IMR-90 (cell line): Measurements from ENCODE around the gene AGTR1. TPM values are rescaled to one million over a fixed set of nuclear protein-coding genes. Genes with fewer than 3 reads are reported as not detected.

ENCODE experiments used
- ATAC-seq: fragments of 200-7000 bp; cut with Tn5 transposase; 2 replicates; pipeline ENCODE4 v1.9.1; 2020; ENCODE audit warnings: low read depth, mild to moderate bottlenecking, moderate library complexity
- BruUV-seq: library from RNA; stranded (reverse); fragments of 400-500 nt; replicated peaks from 2 replicates; lab custom pipeline; 2021; lab: Mats Ljungman, UMichigan
- CTCF ChIA-PET: fragments of 300-600 bp; formaldehyde crosslinking; extraction: SDS; loops from one replicate; lab custom pipeline; 2021; ENCODE audit warnings: antibody characterized with exemption; lab: Yijun Ruan, JAX
- POLR2A ChIA-PET: fragments of 300-600 bp; sonication (Branson Sonifier 250); formaldehyde crosslinking; loops from one replicate; lab custom pipeline; 2022; ENCODE audit warnings: antibody characterized with exemption; ENCODE audit not compliant: unreplicated experiment; lab: Charles Lee
- DNase-seq: peaks from one replicate; pipeline ENCODE4 v3.0.0; 2013
- H2AFZ ChIP-seq: replicated peaks from 2 replicates; pipeline ENCODE3; 2013; ENCODE audit warnings: low read length, mild to moderate bottlenecking; ENCODE audit not compliant: poor library complexity
- H2AK5ac ChIP-seq: 2 replicates; pipeline ENCODE4 v1.6.1; 2013; ENCODE audit warnings: low read depth, low read length, inconsistent platforms
- H2AK9ac ChIP-seq: replicated peaks from 2 replicates; pipeline ENCODE3; 2013; ENCODE audit warnings: mild to moderate bottlenecking, low read depth, low read length, moderate library complexity; ENCODE audit not compliant: poor library complexity
- H2BK120ac ChIP-seq: 2 replicates; pipeline ENCODE4 v1.6.1; 2013; ENCODE audit warnings: low read depth, low read length, inconsistent platforms
- H2BK15ac ChIP-seq: 3 replicates; pipeline ENCODE4 v1.6.1; 2013; ENCODE audit warnings: low read depth, low read length, inconsistent platforms
- H2BK20ac ChIP-seq: 2 replicates; pipeline ENCODE4 v1.6.1; 2013; ENCODE audit warnings: low read depth, mild to moderate bottlenecking, inconsistent platforms, low read length, moderate library complexity
- H2BK5ac ChIP-seq: 2 replicates; pipeline ENCODE4 v1.6.1; 2013; ENCODE audit warnings: mild to moderate bottlenecking, low read depth, low read length, inconsistent platforms; ENCODE audit not compliant: poor library complexity, severe bottlenecking
- H3K14ac ChIP-seq: replicated peaks from 2 replicates; pipeline ENCODE4 v1.6.1; 2013; ENCODE audit warnings: low read depth, low read length, inconsistent platforms
- H3K18ac ChIP-seq: 2 replicates; pipeline ENCODE4 v1.6.1; 2013; ENCODE audit warnings: low read depth, low read length, control low read depth
- H3K23ac ChIP-seq: 2 replicates; pipeline ENCODE4 v1.6.1; 2013; ENCODE audit warnings: low read depth, low read length, inconsistent platforms
- H3K27ac ChIP-seq: 2 replicates; pipeline ENCODE4 v1.5.1; 2013; ENCODE audit warnings: mild to moderate bottlenecking, control low read depth, low read length; ENCODE audit not compliant: insufficient read depth
- H3K27me3 ChIP-seq: 2 replicates; pipeline ENCODE4 v1.6.1; 2013; ENCODE audit warnings: low read length; ENCODE audit not compliant: control insufficient read depth, insufficient read depth
- H3K36me3 ChIP-seq: 2 replicates; pipeline ENCODE4 v1.6.1; 2013; ENCODE audit warnings: low read length, mixed read lengths; ENCODE audit not compliant: control insufficient read depth, insufficient read depth
- H3K4ac ChIP-seq: 2 replicates; pipeline ENCODE4 v1.6.1; 2013; ENCODE audit warnings: low read depth, low read length, inconsistent platforms
- H3K4me1 ChIP-seq: 2 replicates; pipeline ENCODE4 v1.6.1; 2013; ENCODE audit warnings: low read length, mixed read lengths; ENCODE audit not compliant: control insufficient read depth, insufficient read depth
- H3K4me2 ChIP-seq: 2 replicates; pipeline ENCODE4 v1.6.1; 2013; ENCODE audit warnings: low read depth, mild to moderate bottlenecking, control low read depth, low read length, moderate library complexity
- H3K4me3 ChIP-seq: 2 replicates; pipeline ENCODE4 v1.5.1; 2013; ENCODE audit warnings: low read depth, mild to moderate bottlenecking, control low read depth, low read length, moderate library complexity; ENCODE audit not compliant: insufficient read depth
- H3K56ac ChIP-seq: 2 replicates; pipeline ENCODE4 v1.6.1; 2013; ENCODE audit warnings: low read length, inconsistent platforms; ENCODE audit not compliant: insufficient read depth; ENCODE audit errors: extremely low read depth
- H3K79me1 ChIP-seq, 2 experiments: 2 replicates each; pipeline ENCODE4 v1.6.1; 2013; ENCODE audit warnings: low read length in 2 of 2, inconsistent platforms in 1 of 2, low read depth in 1 of 2
- H3K9ac ChIP-seq: 2 replicates; pipeline ENCODE4 v1.6.1; 2013; ENCODE audit warnings: low read depth, low read length, control low read depth
- H3K9me1 ChIP-seq: 2 replicates; pipeline ENCODE4 v1.6.1; 2013; ENCODE audit warnings: low read length, inconsistent platforms; ENCODE audit not compliant: insufficient read depth
- H3K9me3 ChIP-seq: 2 replicates; pipeline ENCODE4 v1.6.1; 2013; ENCODE audit warnings: low read length; ENCODE audit not compliant: control insufficient read depth, insufficient read depth
- H4K20me1 ChIP-seq: 2 replicates; pipeline ENCODE4 v1.6.1; 2013; ENCODE audit warnings: low read length, inconsistent platforms; ENCODE audit not compliant: insufficient read depth
- H4K5ac ChIP-seq: 2 replicates; pipeline ENCODE4 v1.6.1; 2013; ENCODE audit warnings: mild to moderate bottlenecking, low read depth, low read length, control low read depth
- H4K8ac ChIP-seq, 2 experiments: 2 replicates each; pipeline ENCODE4 v1.6.1; 2013; ENCODE audit warnings: low read depth in 2 of 2, low read length in 2 of 2, control low read depth in 1 of 2, inconsistent platforms in 1 of 2
- H4K91ac ChIP-seq: 2 replicates; pipeline ENCODE4 v1.6.1; 2013; ENCODE audit warnings: low read depth, low read length, inconsistent platforms; ENCODE audit not compliant: insufficient read depth
- CEBPB ChIP-seq: IDR thresholded peaks from 2 replicates; pipeline ENCODE4 v1.6.1; 2012; ENCODE audit warnings: low read depth, low read length, improper control_type of control experiment
- whole genome bisulfite sequencing, 2 experiments: methylation state at CpG; one replicate each; pipeline versions ENCODE4 v1.1.5 to v1.1.7; 2013; ENCODE audit warnings: missing lambda C conversion rate in 2 of 2; ENCODE audit not compliant: insufficient read length in 1 of 2; ENCODE audit errors: extremely low coverage in 2 of 2; 5-methylcytosine and 5-hydroxymethylcytosine counted together
- dilution Hi-C: fragments of 300-500 bp; cut with HindIII; formaldehyde crosslinking; loops from one replicate; pipeline ENCODE4 v1.14.3; 2018; ENCODE audit warnings: low sequenced_read_pairs; ENCODE audit not compliant: unreplicated experiment
- in situ Hi-C: fragments of 300-500 bp; cut with MboI; formaldehyde crosslinking; loops from 3 replicates; pipeline ENCODE4 v1.14.3; 2019; ENCODE audit warnings: low sequenced_read_pairs, inconsistent platforms, mixed read lengths
- intact Hi-C: fragments of 100-400 bp; cut with micrococcal nuclease; formaldehyde crosslinking; loops from 2 replicates; pipeline ENCODE4 v1.10.0; 2022
- polyA plus RNA-seq, 3 experiments: library from polyadenylated mRNA; depleted of rRNA; stranded (reverse); fragments of >200 nt; gene quantifications; 2 replicates each; pipeline ENCODE4 v1.2.3, GENCODE V29; 2012; ENCODE audit warnings: low replicate concordance in 1 of 3
- total RNA-seq: library from RNA; depleted of rRNA; stranded (reverse); fragments of >200 nt; gene quantifications from 2 replicates; pipeline ENCODE4 v1.2.3, GENCODE V29; 2012
- TF ChIP-seq, protein P1 (sequence below): fragments of 150-350 bp; IDR thresholded peaks from 2 replicates; pipeline ENCODE4 v1.6.1; 2016; ENCODE audit warnings: low read depth, mild to moderate bottlenecking, low read length, moderate library complexity, borderline replicate concordance

The AGTR1 gene
- total and polyA plus RNA-seq, 2 of the 4 experiments (the other 2 are of a cell fraction), result 2.2 to 2.7 TPM

DNA sequence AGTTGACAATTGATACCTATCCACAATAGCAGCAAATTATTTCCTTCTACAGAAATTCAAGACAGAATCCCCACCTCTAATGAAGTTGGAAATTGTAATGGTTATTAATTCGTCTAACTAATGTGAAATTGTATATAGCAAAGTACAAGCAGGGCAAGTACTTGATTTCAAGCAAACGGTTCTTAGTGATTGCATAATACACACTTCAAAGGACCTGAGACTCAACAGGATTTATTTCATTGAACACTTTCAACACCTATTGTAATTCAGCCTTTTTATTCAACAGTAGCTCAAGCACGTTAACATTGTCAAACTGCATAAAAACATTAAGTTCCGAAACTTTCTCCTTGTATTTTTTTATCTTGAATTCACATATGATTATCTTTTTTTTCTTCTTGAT is 40.2 kb upstream of the AGTR1 start:
- 60% methylated on average over 1 of the region's 4 CpGs; no CpG with 5 or more reads in 1 of the 2 experiments for WGBS, 2 experiments
- Histone ChIP-seq H3K4me2 (no peak overlapping the region), H3K23ac (no peak overlapping the region), H4K91ac (no peak overlapping the region), H3K14ac (no peak overlapping the region), H2AK9ac (no peak overlapping the region), H3K27me3 (no peaks in the 10 kb centered on the region), H3K36me3 (no peaks in the 10 kb centered on the region), H4K20me1 (no peaks in the 10 kb centered on the region), H4K5ac (no peak overlapping the region), H2BK120ac (no peak overlapping the region), H3K27ac (no peak overlapping the region), H2BK20ac (no peak overlapping the region), H2BK15ac (no peak overlapping the region), H3K79me1 (no peaks in the 10 kb centered on the region), H2BK5ac (no peak overlapping the region), H3K9ac (no peak overlapping the region), H3K9me3 (no peaks in the 10 kb centered on the region), H2AK5ac (no peak overlapping the region), H3K18ac (no peak overlapping the region), H3K4me3 (no peak overlapping the region), H3K4me1 (no peaks in the 10 kb centered on the region), H3K9me1 (no peaks in the 10 kb centered on the region), H2AFZ (no peak overlapping the region), H4K8ac (no peak overlapping the region), H3K56ac (no peak overlapping the region), H3K4ac (no peak overlapping the region)
- BruUV-seq, result no TSS peak
- ATAC-seq (no peak), DNase-seq (no peak)
- in situ Hi-C loops, result no loop called here
- ChIA-PET POLR2A (no interaction called here), CTCF (no interaction called here)
- dilution Hi-C loops, result no loop called here
- intact Hi-C loops, result no loop called here
- TF ChIP-seq, protein P1, sequence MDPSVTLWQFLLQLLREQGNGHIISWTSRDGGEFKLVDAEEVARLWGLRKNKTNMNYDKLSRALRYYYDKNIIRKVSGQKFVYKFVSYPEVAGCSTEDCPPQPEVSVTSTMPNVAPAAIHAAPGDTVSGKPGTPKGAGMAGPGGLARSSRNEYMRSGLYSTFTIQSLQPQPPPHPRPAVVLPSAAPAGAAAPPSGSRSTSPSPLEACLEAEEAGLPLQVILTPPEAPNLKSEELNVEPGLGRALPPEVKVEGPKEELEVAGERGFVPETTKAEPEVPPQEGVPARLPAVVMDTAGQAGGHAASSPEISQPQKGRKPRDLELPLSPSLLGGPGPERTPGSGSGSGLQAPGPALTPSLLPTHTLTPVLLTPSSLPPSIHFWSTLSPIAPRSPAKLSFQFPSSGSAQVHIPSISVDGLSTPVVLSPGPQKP, result no peak
- TF ChIP-seq CEBPB, result peak; percentile 57
